Measurements from ENCODE around the gene ENOX1.

Gene ENOX1

DNA sequence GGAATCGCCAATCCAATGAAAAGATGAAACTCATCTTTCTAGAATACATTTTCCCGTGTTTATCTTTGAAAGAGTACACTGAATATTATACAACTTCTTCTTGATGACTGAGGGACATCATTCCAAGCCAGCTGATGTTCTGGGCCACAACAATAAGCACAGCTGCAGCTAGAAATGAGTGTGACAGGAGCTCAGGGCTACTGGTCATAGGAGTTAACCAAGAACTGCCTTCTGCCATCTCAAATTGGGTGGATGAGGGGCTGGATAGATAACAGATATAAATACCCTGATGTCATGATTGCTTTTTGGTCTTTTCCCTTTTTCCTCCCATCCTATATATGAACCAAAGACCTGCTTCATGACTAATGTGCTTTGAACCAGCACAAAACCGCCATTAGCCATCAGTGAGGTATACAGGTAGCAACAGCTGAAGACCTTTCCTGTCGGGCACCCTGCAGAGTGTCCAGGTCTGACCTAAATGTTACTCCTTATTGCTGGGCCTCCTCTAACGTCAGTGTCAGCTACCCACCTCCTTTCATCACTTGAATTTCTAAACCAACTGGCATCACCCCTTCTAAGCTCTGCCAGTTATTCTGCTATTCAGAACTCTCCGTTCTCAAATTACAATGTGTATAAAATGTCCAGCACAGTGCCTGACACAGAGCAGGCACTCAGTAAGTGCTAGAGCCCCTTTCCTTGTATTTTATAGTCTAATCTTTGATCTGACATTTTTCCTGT lies 178.2 kb downstream of the ENOX1 start:
- no peak for DNase-seq (ENCODE audit: low read depth)

- DNase-seq (ENCODE audit: low read depth) = no peak
Observed at GRCh38 chr13:43597599-43597945, 189.2 kb downstream of the ENOX1 start.

GRCh38 chr13:43596924-43597598 lies 189.7 kb downstream of the ENOX1 start:
- no peak for DNase-seq (ENCODE audit: low read depth)

- no peak for DNase-seq (ENCODE audit: low read depth)
Observed at GRCh38 chr13:43596006-43596405, 190.8 kb downstream of the ENOX1 start.

DNA sequence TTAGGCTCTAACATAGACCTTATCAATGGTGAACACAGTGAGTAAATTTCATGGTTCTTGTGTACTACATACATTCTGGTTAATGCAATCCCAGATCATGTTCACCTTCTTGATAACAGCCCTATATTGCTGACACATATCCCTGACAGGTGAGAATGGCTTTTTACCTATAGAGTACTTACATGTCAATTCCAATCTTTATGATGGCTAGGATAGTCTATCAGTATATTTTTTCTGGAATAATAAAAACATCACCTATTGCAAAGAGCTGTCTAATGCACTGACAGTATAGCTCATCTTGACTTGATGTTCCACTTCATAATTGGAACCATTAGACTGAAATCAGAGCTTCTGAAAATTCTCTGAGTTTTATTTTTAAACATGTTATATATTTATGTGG lies 199.4 kb downstream of the ENOX1 start:
- no peak for DNase-seq (ENCODE audit: low read depth)

GRCh38 chr13:43584751-43585150 lies 202.0 kb downstream of the ENOX1 start:
- no peak for DNase-seq (ENCODE audit: low read depth)

DNA sequence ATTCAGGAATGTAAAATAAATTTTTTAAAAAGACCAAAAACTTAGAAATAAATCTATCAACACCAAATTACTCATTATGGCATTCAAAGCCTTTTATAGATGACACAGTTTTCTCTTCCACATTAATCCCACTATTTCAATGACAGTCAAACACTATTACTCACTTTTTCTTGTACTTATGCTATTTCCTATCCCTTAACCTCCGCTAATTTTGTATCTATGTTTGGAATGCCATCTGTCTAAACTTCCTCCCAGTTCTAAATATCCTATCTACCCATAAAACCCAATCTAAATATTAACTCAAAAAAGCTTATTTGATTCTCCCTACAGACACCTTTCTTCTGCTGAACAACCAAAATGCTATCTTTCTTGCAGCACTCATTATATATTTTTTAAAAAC lies 203.5 kb downstream of the ENOX1 start:
- DNase-seq (ENCODE audit: low read depth) = no peak

GRCh38 chr13:43580280-43580679 lies 206.5 kb downstream of the ENOX1 start:
- no peak for DNase-seq (ENCODE audit: low read depth)

DNA sequence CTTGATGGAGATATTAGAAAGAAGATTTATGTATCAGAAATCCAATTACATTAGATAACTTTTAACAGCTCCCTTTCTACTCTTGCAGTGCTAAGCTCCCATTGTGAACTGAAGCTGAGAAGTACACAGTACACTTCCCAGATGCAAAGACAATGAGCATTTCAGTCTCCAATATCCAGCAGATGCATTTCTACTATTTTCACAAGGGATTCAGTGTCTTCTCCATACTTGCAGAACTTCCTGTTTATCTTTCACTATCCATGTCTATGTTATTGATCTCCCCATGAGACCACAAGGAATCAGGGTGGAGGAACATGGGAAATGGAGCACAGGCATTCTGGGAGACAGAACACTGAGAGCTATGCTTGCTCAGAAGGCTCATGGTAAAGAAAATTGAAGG lies 207.5 kb downstream of the ENOX1 start:
- DNase-seq (ENCODE audit: low read depth) = no peak

GRCh38 chr13:43574605-43575004 lies 212.2 kb downstream of the ENOX1 start:
- no peak for DNase-seq (ENCODE audit: low read depth)

DNA sequence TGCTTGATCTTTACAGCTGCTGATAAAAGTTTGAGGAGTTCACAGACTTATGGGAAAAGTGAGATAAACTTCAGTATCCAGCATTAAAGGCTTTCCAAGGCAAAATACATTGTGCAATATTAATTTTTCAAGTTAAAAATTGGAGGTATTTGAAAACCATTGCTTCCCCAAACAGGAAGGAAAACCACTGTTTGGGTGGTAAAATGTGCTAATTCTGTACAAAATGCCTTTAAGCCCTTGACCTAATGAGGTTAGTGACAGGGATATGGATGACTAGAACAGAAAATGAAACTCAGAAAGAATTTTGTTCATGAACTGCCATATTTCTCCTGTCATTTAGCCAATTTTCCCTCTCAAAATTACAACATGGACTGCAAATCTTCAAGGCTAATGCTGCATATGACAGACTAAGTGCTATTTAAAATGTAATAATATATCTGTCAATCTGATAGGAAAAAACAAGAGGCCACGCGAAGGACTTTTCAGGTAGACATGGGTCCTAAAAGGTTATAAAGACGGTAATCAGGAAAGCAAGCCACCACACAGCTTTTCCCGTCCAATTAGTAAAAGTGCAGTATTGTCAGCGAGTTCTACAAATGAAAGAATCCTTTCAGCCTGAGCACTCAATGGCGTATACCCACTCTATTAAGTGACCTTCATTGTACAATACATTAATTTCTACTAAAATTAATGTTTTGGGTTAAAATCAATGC lies 212.8 kb downstream of the ENOX1 start:
- no peak for DNase-seq (ENCODE audit: low read depth)

- no peak for DNase-seq (ENCODE audit: low read depth)
Observed at GRCh38 chr13:43573361-43573740, 213.4 kb downstream of the ENOX1 start.

GRCh38 chr13:43572656-43573360 lies 214.0 kb downstream of the ENOX1 start:
- no peak for DNase-seq (ENCODE audit: low read depth)

DNA sequence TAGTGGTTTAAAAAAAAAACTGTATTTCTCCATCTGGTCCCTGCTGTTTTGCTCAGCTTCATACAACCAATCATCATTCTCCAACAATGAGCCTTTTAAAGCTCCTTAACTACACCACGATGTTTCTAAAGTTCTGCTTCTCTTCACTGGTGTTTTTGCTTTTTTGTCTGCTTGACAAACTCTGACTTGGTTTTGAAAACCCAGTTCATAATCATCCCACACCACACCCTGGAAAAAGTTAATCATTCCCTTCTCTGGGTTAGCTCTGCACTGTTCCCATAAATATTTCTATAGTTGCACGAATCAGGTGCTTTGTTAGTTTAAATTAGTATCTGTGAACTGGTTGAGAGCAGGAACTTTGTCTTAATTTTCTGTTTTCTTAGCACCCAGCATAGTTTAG lies 217.1 kb downstream of the ENOX1 start:
- no peak for DNase-seq (ENCODE audit: low read depth)

DNA sequence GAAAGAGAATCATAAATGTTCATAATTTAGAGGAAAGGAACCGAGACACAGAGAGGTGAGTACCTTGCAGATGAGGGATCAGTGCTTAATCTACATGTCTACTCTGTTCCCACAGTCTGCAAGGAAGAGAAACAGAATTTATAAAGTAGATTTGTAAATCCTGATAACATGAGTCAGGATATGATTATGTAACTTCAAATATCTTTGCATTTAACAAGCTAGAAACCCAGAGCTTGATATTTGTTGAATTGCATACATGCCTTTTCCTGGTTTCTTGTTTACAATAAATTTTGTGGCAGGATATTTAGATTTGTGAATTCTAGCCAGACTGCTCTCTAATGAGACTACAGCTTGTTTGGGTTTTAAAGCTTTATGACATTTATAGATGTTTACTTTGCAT lies 219.2 kb downstream of the ENOX1 start:
- no peak for DNase-seq (ENCODE audit: low read depth)

DNA sequence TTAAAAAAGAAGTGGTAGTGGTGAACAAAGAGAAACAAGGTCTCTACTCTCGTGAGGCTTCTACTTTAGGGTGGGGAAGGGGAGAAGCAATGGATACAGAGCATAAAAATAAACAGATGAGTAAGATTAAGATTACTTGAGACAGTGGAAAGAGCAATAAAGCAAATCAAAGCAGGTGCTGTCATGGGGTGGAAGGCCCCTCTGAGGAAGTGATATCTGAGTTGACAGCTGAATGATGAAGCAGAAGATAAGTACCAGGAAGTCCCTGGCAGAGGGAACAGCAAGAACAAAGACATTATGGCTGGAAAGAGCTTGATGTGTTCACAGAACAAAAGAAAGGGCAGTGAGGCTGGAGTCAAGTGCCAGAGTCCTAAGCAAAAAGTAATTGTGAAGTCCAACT lies 221.8 kb downstream of the ENOX1 start:
- DNase-seq (ENCODE audit: low read depth) = no peak

DNA sequence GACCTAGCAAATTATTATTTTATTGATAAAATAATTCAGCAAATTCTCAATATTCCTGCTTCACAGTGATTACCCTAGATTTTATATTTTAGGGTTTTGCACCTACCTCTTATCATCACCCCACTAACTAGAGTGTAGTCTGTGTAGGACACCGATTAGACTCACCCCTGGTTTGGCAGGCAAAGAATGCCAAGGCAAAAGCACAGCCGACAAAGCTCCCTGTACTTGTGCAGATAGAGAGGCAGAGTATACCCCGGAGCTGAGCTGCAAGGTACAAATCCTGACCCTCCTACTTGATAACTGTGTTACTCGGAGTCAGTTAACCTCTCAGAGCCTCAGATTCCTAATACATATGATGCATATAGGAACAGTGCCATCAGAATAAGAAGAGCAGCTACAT lies 225.7 kb downstream of the ENOX1 start:
- DNase-seq (ENCODE audit: low read depth) = no peak

DNA sequence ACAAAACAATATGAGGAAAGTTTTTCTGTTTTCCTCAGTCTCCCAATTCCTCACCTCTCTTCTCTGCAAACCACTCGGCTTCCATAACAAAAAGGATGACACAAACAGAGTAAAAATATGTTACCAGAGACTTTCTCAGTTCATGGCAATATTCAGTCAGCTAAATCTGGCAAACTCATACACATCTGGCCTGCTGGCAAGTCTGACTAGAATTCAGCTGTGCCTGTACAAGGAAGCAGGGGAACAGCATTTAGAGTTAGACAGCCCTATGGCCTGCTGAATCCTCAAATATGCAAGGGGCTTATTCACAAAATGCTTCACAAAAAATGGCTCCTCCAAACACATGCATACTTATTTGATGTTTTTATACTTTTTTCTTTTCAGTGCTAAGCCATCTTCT lies 227.8 kb downstream of the ENOX1 start:
- no peak for DNase-seq (ENCODE audit: low read depth)

DNA sequence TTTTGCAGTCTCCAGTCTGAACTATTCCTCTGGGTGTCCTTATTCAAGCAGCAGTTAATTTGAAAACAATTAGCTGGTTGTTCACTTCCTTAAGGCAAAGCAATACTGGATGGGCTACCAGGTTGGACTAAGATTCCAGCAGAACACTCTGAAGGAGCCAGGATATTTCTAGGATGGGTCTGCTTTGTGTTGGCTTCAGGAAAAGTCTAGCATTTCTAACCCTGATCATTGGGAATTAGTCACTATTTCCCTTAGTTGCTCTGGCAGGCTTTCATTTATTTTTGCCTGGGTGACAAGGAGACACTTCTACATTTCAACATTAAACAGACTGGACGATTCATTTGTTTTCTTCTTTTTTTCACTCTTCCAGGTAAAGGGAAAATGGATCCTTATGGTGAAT lies 228.4 kb downstream of the ENOX1 start:
- DNase-seq (ENCODE audit: low read depth) = no peak

- DNase-seq (ENCODE audit: low read depth) = no peak
Observed at GRCh38 chr13:43555667-43556066, 231.1 kb downstream of the ENOX1 start.

- DNase-seq (ENCODE audit: low read depth) = no peak
Observed at GRCh38 chr13:43551897-43552456, 234.8 kb downstream of the ENOX1 start.

DNA sequence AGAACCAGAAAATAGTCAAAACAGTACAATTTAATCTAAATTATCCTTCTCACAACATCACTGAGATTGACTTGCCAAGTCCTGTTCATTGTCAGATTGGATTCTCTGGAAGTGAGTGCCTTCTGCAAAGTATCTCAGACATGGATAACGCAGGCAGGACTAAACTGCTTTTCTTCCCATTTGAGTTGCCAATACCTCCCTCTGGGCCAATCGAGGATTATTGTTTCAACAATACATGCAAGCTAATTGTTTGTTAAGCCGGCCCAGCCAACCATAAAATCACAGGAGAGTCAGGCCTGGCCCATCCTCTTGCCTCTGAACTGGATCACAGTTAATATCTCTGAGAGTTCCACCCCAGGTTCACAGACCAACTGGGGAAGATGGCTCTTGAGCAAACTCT lies 240.0 kb downstream of the ENOX1 start:
- no peak for DNase-seq (ENCODE audit: low read depth)

Measured in T follicular helper cell (primary cell).